Stimulated activated CD8-positive, alpha-beta memory T cell treated with anti-CD3 and anti-CD28 coated beads, Interleukin-15, amount 100 ng/mL, for 1 hour (primary cell): ENCODE results near the gene NGEF.
"Not testable (repeated sequence)": the region's sequence is repeated elsewhere in the genome, so short reads cannot be mapped to it uniquely, and the experiment has no call there.

Source experiments
- DNase-seq: peaks from one replicate; pipeline ENCODE4 v3.0.0-alpha.2; 2020; ENCODE audit warnings: low read depth

The NGEF gene

GRCh38 chr2:232927032-232927792 is 85.8 kb downstream of the NGEF start:
- no peak for DNase-seq

- no peak for DNase-seq
Measured at GRCh38 chr2:232926431-232926939, 86.6 kb downstream of the NGEF start.

- DNase-seq = no peak
Measured at GRCh38 chr2:232925821-232926156, 87.3 kb downstream of the NGEF start.

GRCh38 chr2:232925153-232925820 is 87.8 kb downstream of the NGEF start:
- no peak for DNase-seq

- DNase-seq = no peak
Measured at GRCh38 chr2:232924433-232924832, 88.6 kb downstream of the NGEF start.

GRCh38 chr2:232920760-232921159 is 92.3 kb downstream of the NGEF start:
- no peak for DNase-seq

- DNase-seq = no peak
Measured at GRCh38 chr2:232920055-232920454, 93.0 kb downstream of the NGEF start.

- no peak for DNase-seq
Measured at GRCh38 chr2:232919141-232919540, 93.9 kb downstream of the NGEF start.

GRCh38 chr2:232913903-232914302 is 99.2 kb downstream of the NGEF start:
- DNase-seq = no peak

GRCh38 chr2:232911712-232912277 is 101.3 kb downstream of the NGEF start:
- no peak for DNase-seq

GRCh38 chr2:232910376-232910775 is 102.7 kb downstream of the NGEF start:
- no peak for DNase-seq

GRCh38 chr2:232908695-232909094 is 104.4 kb downstream of the NGEF start:
- no peak for DNase-seq

- not testable (repeated sequence) for DNase-seq
Measured at GRCh38 chr2:232907718-232908085, 105.4 kb downstream of the NGEF start.

GRCh38 chr2:232906867-232907717 is 106.0 kb downstream of the NGEF start:
- not testable (repeated sequence) for DNase-seq

GRCh38 chr2:232903989-232904388 is 109.1 kb downstream of the NGEF start:
- no peak for DNase-seq

- no peak for DNase-seq
Measured at GRCh38 chr2:232901736-232902578, 111.1 kb downstream of the NGEF start.

- DNase-seq = no peak
Measured at GRCh38 chr2:232900811-232901735, 112.0 kb downstream of the NGEF start.

GRCh38 chr2:232898592-232899543 is 114.2 kb downstream of the NGEF start:
- DNase-seq = no peak
